ENCODE results near the gene TTLL1. TPM values are rescaled to one million over a fixed set of nuclear protein-coding genes. Genes with fewer than 3 reads are reported as not detected.

Gene TTLL1
- total RNA-seq: 8.2 and 13.0 TPM in 2 replicates

GRCh38 chr22:43088984-43089717, at the start of gene TTLL1:
TTLL1 (minus strand) TSS chr22:43089391; CDS start chr22:43075586, 13,805 bp downstream.

GRCh38 chr22:43110444-43110926, 21.3 kb upstream of the TTLL1 start, which contains the start of gene BIK:
BIK (plus strand) TSS chr22:43110750; CDS start chr22:43124023, 13,273 bp downstream.

GRCh38 chr22:43014869-43015676, 74.1 kb downstream of the TTLL1 start, which contains the start of gene PACSIN2:
PACSIN2 (minus strand) TSS chr22:43015149; CDS start chr22:42912080, 103,069 bp downstream.

Other genes with a start within 250 kb of the TTLL1 start
- 70.7 and 113 TPM in 2 replicates for gene ARFGAP3, start 232.1 kb downstream of the TTLL1 start, total RNA-seq
- 37.6 and 85.8 TPM in 2 replicates for gene PACSIN2, start 74.2 kb downstream of the TTLL1 start, total RNA-seq
- 22.9 and 30.5 TPM in 2 replicates for gene BIK, start 21.4 kb upstream of the TTLL1 start, total RNA-seq
- gene MCAT, start 54.0 kb upstream of the TTLL1 start, total RNA-seq: 12.0 and 12.9 TPM in 2 replicates
- gene TSPO, start 62.2 kb upstream of the TTLL1 start, total RNA-seq: 172 and 323 TPM in 2 replicates
- 55.0 and 94.5 TPM in 2 replicates for gene TTLL12, start 97.7 kb upstream of the TTLL1 start, total RNA-seq